PFSK-1 (cell line): Measurements from ENCODE around the gene MS4A14.

Experiments
- FOXP2 ChIP-seq: optimal IDR thresholded peaks from 2 replicates; pipeline ENCODE3; 2011; ENCODE audit warnings: borderline replicate concordance, control low read depth, inconsistent platforms; ENCODE audit not compliant: insufficient read depth; ENCODE audit errors: extremely low read length, extremely low read depth
- POLR2AphosphoS5 ChIP-seq: IDR thresholded peaks from 2 replicates; pipeline ENCODE4 v1.6.1; 2012; ENCODE audit warnings: low read depth, mild to moderate bottlenecking, control low read depth, low read length, moderate library complexity
- SIN3A ChIP-seq: IDR thresholded peaks from 2 replicates; pipeline ENCODE4 v1.6.1; 2012; ENCODE audit warnings: mild to moderate bottlenecking, low read length, moderate library complexity, borderline replicate concordance; ENCODE audit not compliant: insufficient read depth
- TAF1 ChIP-seq: IDR thresholded peaks from 2 replicates; pipeline ENCODE4 v1.6.1; 2012; ENCODE audit warnings: low read length, control low read depth, borderline replicate concordance; ENCODE audit not compliant: insufficient read depth
- TF ChIP-seq, protein P1 (sequence below), 2 experiments: IDR thresholded peaks; 2 replicates each; pipeline versions ENCODE4 v1.6.1 to v1.8.0; 2011 to 2012; ENCODE audit warnings: low read depth in 2 of 2, low read length in 2 of 2, control low read depth in 1 of 2, inconsistent platforms in 1 of 2, mild to moderate bottlenecking in 1 of 2, moderate library complexity in 1 of 2; ENCODE audit not compliant: insufficient read depth in 1 of 2

Gene MS4A14

DNA sequence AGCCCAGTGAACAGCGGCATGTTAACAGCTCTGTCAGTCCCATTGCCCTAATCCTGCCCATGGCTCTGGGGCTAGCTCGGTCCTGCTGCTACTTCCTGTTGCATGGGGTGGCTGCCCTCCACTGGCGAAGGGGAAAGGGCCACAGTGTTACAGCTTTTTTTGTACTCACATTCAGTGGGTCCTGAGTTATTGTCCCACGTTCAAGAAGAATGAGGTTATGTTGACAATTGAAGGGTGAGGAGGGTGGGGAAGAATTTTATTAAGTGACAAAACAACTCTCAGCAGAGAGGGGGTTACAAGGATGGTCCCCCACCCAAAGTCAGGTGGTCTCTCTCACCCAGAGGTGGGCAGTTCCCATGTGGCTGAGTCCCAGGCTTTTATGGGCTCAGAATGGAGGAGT, 35.6 kb upstream of the MS4A14 start:
- TF ChIP-seq, protein P1, sequence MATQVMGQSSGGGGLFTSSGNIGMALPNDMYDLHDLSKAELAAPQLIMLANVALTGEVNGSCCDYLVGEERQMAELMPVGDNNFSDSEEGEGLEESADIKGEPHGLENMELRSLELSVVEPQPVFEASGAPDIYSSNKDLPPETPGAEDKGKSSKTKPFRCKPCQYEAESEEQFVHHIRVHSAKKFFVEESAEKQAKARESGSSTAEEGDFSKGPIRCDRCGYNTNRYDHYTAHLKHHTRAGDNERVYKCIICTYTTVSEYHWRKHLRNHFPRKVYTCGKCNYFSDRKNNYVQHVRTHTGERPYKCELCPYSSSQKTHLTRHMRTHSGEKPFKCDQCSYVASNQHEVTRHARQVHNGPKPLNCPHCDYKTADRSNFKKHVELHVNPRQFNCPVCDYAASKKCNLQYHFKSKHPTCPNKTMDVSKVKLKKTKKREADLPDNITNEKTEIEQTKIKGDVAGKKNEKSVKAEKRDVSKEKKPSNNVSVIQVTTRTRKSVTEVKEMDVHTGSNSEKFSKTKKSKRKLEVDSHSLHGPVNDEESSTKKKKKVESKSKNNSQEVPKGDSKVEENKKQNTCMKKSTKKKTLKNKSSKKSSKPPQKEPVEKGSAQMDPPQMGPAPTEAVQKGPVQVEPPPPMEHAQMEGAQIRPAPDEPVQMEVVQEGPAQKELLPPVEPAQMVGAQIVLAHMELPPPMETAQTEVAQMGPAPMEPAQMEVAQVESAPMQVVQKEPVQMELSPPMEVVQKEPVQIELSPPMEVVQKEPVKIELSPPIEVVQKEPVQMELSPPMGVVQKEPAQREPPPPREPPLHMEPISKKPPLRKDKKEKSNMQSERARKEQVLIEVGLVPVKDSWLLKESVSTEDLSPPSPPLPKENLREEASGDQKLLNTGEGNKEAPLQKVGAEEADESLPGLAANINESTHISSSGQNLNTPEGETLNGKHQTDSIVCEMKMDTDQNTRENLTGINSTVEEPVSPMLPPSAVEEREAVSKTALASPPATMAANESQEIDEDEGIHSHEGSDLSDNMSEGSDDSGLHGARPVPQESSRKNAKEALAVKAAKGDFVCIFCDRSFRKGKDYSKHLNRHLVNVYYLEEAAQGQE (IDR thresholded peaks at IDR 0.05; ENCODE audit: insufficient read depth in 1 of 2, low read depth in 2 of 2, low read length in 2 of 2) = no peak
- TF ChIP-seq TAF1 = no peak
- TF ChIP-seq POLR2AphosphoS5 = no peak
- no peak for TF ChIP-seq SIN3A
- no peak for TF ChIP-seq FOXP2

DNA sequence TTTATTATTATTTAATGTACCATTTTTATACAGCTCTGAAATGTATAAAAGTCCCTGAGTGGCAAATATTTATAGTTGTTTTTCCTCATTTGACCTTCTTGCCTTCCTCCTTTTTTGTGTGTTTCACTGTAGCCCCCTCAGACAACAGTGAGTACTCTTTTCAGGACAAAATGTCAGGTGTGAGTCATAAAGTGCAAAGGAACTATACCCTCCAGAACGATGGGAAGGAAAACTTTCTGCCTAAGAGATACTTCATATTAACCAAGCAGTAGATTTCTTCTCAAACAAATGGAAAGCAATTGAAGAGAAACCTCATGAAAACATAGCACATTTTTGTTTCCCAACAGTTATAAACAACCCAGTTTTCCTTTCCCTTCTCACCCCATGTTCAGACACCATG, 34.0 kb upstream of the MS4A14 start:
- TF ChIP-seq, protein P1 (IDR thresholded peaks at IDR 0.05; ENCODE audit: insufficient read depth in 1 of 2, low read depth in 2 of 2, low read length in 2 of 2) = no peak
- no peak for TF ChIP-seq SIN3A
- no peak for TF ChIP-seq POLR2AphosphoS5
- no peak for TF ChIP-seq FOXP2
- TF ChIP-seq TAF1 = no peak

DNA sequence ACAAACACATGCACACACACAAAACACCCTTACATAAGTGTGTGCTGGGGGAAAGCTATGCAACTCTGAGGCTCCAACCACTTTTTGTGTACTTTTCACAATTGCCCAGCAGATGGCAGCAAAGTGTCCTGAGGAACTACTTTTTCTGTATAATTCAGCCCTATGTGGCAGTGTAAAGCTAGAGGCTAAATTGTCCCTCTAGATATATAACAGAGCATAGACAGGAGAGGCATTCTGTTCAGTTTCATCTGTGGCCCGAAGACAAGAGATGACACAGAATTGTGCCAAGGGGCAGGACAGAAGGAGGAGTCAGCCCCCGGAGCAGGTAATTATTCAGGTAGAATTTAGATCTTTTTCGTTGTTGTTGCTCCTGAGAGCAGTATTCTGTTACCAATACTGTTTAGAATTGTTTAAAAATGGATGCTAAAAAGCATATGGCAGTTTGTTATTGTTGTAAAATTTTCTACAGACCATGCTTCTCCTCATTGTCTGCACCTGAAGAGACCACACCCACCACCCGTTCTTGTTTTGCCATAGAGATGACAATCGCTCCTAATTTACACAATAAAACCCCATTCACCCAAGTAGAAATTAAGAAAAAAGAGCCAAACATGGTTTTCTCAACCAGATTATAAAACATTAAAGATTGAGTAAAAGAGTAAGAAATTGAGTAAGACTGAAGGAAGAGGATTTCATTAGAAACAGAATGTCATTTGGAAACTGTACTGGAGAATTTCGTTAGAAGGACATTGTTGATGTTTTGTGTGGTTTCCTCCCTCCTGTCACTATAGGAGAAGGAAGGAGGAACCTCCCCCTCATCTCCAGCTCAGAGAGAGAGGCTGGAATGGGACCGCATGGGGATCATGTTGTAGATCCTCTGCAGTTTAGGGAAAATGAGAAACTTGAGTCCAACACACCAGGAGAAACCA, 32.5 kb upstream of the MS4A14 start:
- TF ChIP-seq POLR2AphosphoS5 (no peak), FOXP2 (no peak), SIN3A (no peak), TAF1 (no peak)
- TF ChIP-seq, protein P1 (IDR thresholded peaks at IDR 0.05; ENCODE audit: insufficient read depth in 1 of 2, low read depth in 2 of 2, low read length in 2 of 2) = no peak

DNA sequence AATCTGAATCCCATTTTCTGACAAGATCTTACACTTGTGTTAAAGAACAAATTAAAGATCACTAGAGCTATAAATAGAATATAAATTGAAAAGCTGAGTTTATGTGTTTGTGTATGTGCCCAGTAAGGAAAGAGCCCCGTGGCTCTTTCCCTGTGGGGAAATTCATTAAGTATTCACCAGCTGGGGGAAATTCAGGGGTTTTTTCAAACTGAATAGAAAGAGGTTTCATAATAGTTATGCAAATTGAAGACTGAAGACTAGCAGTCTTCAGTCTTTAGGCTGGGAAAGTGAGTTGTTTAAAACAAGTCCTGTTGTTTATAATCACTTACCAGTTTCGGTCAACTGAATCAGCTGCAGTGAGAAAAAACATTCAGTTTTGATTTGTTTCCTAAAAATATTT, 29.2 kb upstream of the MS4A14 start:
- TF ChIP-seq POLR2AphosphoS5 = no peak
- no peak for TF ChIP-seq FOXP2
- TF ChIP-seq, protein P1 (IDR thresholded peaks at IDR 0.05; ENCODE audit: insufficient read depth in 1 of 2, low read depth in 2 of 2, low read length in 2 of 2) = no peak
- no peak for TF ChIP-seq SIN3A
- TF ChIP-seq TAF1 = no peak

DNA sequence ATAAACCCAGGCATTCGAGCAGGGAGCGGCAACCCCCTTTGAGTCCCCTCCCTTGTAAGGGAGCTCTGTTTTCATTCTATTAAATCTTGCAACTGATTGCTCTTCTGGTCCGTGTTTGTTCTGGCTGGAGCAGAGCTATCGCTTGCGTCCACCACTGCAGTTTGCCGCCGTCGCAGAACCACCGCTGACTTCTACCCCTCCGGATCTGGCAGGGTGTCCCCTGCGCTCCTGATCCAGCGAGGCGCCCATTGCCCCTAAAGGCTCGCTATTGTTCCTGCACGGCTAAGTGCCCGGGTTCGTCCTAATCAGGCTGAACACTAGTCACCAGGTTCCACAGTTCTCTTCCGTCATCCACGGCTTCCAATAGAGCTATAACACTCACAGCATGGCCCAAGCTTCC, 28.4 kb upstream of the MS4A14 start:
- TF ChIP-seq POLR2AphosphoS5 (no peak), FOXP2 (no peak)
